ENCODE results near the gene TGFBR3. TPM values are rescaled to one million over a fixed set of nuclear protein-coding genes. Genes with fewer than 3 reads are reported as not detected.

TGFBR3 gene
- total and polyA plus RNA-seq, 7 donors: 1.2 to 170 (median 92.2) TPM

GRCh38 chr1:91704746-91705145 is 181.2 kb downstream of the TGFBR3 start:
- no peak overlapping the region for H3K4me3 ChIP-seq
- peaks cover 0 to 14% (median 0%) of the 10 kb centered on the region in 4 donors for H3K4me1 ChIP-seq
- peaks cover 11 to 48% (median 28%) of the 10 kb centered on the region in 4 donors for H3K36me3 ChIP-seq
- no peaks in the 10 kb centered on the region for H3K27me3 ChIP-seq
- no peak for DNase-seq
- no peak overlapping the region for H3K27ac ChIP-seq
- WGBS, 2 donors: 95 to 97% methylated on average over 1 of the region's 1 CpG
- H3K9me3 ChIP-seq: no peaks in the 10 kb centered on the region
- intact Hi-C loops (cut with DNase I): no loop called here
- TF ChIP-seq EP300 (IDR thresholded peaks at IDR 0.05) (no peak), POLR2AphosphoS5 (IDR thresholded peaks at IDR 0.05) (no peak), CTCF (IDR thresholded peaks at IDR 0.05) (no peak), POLR2A (IDR thresholded peaks at IDR 0.05) (no peak)

GRCh38 chr1:91703095-91703494 is 182.9 kb downstream of the TGFBR3 start:
- intact Hi-C loops (cut with DNase I): no loop called here
- H3K4me1 ChIP-seq: peaks cover 0 to 14% (median 0%) of the 10 kb centered on the region in 4 donors

GRCh38 chr1:91701472-91701869 is 184.5 kb downstream of the TGFBR3 start:
- Histone ChIP-seq H3K27ac (peak overlapping the region in 1 of 4 donors; percentile 39), H3K4me1 (peaks cover 0 to 14% (median 9%) of the 10 kb centered on the region in 4 donors), H3K9me3 (no peaks in the 10 kb centered on the region), H3K36me3 (peaks cover 0 to 39% (median 6%) of the 10 kb centered on the region in 4 donors), H3K27me3 (no peaks in the 10 kb centered on the region), H3K4me3 (no peak overlapping the region)
- no peak for DNase-seq
- TF ChIP-seq CTCF (IDR thresholded peaks at IDR 0.05) (no peak), POLR2A (IDR thresholded peaks at IDR 0.05) (no peak), POLR2AphosphoS5 (IDR thresholded peaks at IDR 0.05) (no peak)
- intact Hi-C loops (cut with DNase I): no loop called here
- 84 to 89% methylated on average over 4 of the region's 4 CpGs for WGBS, 2 donors

More at GRCh38 chr1:91703095-91703494, 182.9 kb downstream of the TGFBR3 start:
- peak overlapping the region in 1 of 4 donors; percentile 0 for H3K27ac ChIP-seq
- no peaks in the 10 kb centered on the region for H3K9me3 ChIP-seq
- WGBS, 2 donors: 72 to 74% methylated on average over 4 of the region's 4 CpGs
- H3K27me3 ChIP-seq: no peaks in the 10 kb centered on the region
- DNase-seq: no peak
- peaks cover 11 to 42% (median 19%) of the 10 kb centered on the region in 4 donors for H3K36me3 ChIP-seq
- no peak overlapping the region for H3K4me3 ChIP-seq
- no peak for TF ChIP-seq EP300 (IDR thresholded peaks at IDR 0.05)
- TF ChIP-seq POLR2AphosphoS5 (IDR thresholded peaks at IDR 0.05): no peak
- TF ChIP-seq CTCF (IDR thresholded peaks at IDR 0.05): no peak
- TF ChIP-seq POLR2A (IDR thresholded peaks at IDR 0.05): no peak

- no peak for DNase-seq
- H3K27me3 ChIP-seq: no peaks in the 10 kb centered on the region
- WGBS, 2 donors: 73 to 86% methylated on average over 8 of the region's 8 CpGs
- intact Hi-C loops (cut with DNase I): no loop called here
- peaks cover 0 to 39% (median 4%) of the 10 kb centered on the region in 4 donors for H3K36me3 ChIP-seq
- peak overlapping the region in 1 of 4 donors; percentile 39 for H3K27ac ChIP-seq
- TF ChIP-seq EP300 (IDR thresholded peaks at IDR 0.05): no peak
- H3K4me3 ChIP-seq: no peak overlapping the region
- no peaks in the 10 kb centered on the region for H3K9me3 ChIP-seq
- H3K4me1 ChIP-seq: peaks cover 0 to 15% (median 11%) of the 10 kb centered on the region in 4 donors
Measured at GRCh38 chr1:91700771-91701471, 185.0 kb downstream of the TGFBR3 start.

GRCh38 chr1:91700332-91700731 is 185.6 kb downstream of the TGFBR3 start:
- Histone ChIP-seq H3K9me3 (no peaks in the 10 kb centered on the region), H3K4me1 (peaks cover 0 to 15% (median 11%) of the 10 kb centered on the region in 4 donors), H3K27me3 (no peaks in the 10 kb centered on the region), H3K27ac (peak overlapping the region in 2 of 4 donors; percentile 39), H3K36me3 (peaks cover 0 to 41% (median 3%) of the 10 kb centered on the region in 4 donors), H3K4me3 (no peak overlapping the region)
- DNase-seq: no peak
- intact Hi-C loops (cut with DNase I): no loop called here
- 93 to 94% methylated on average over 2 of the region's 2 CpGs for WGBS, 2 donors
- no peak for TF ChIP-seq POLR2AphosphoS5 (IDR thresholded peaks at IDR 0.05)
- TF ChIP-seq EP300 (IDR thresholded peaks at IDR 0.05): no peak
- no peak for TF ChIP-seq CTCF (IDR thresholded peaks at IDR 0.05)
- TF ChIP-seq POLR2A (IDR thresholded peaks at IDR 0.05): no peak
